Measurements from ENCODE around the gene IL10RB.

Gene IL10RB

DNA sequence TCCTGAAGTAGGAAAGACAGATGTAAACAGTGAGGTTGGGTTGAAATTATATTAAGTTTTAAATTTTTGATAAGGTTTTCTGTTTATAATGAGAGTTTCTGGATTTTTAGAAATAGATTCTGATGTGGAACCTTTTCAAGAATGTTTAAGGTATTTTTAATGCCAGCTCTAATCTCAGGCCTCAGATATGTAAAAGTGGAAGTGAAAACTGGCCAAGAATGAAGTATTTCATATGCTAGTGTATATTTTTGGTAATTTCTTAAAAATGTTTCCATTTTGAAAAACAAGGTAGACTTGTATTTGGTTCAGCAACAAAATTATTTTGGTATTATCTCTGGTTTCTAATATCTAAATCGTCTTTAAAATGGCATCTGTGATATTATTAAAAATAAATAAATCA is 73.0 kb downstream of the IL10RB start:
- TF ChIP-seq, protein P1, sequence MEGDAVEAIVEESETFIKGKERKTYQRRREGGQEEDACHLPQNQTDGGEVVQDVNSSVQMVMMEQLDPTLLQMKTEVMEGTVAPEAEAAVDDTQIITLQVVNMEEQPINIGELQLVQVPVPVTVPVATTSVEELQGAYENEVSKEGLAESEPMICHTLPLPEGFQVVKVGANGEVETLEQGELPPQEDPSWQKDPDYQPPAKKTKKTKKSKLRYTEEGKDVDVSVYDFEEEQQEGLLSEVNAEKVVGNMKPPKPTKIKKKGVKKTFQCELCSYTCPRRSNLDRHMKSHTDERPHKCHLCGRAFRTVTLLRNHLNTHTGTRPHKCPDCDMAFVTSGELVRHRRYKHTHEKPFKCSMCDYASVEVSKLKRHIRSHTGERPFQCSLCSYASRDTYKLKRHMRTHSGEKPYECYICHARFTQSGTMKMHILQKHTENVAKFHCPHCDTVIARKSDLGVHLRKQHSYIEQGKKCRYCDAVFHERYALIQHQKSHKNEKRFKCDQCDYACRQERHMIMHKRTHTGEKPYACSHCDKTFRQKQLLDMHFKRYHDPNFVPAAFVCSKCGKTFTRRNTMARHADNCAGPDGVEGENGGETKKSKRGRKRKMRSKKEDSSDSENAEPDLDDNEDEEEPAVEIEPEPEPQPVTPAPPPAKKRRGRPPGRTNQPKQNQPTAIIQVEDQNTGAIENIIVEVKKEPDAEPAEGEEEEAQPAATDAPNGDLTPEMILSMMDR (conservative IDR thresholded peaks at IDR 0.05), result no peak

DNA sequence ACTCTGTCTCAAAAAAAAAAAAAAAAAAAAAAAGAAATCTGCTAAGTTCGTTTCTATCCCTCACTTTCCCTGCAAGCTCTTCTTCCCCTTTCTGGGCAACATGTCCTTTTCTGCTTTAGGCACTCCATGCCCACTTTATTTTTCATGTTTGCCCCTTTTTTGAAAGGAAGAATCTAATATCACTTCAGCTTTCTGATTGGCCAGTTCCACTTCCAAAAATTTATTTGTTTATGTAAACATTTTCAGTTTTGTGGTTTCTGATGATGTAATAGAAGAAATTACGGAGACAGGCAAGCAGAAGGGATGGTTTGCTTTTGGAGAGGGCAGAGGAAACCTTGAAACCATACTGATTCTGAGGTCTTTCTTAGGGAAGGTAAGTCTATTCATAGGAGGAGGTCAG is 73.8 kb downstream of the IL10RB start:
- TF ChIP-seq, protein P1 (conservative IDR thresholded peaks at IDR 0.05), result no peak
- H3K27ac ChIP-seq, result no peak overlapping the region

More for the DNA sequence above, 73.0 kb downstream of the IL10RB start:
- no peak overlapping the region for H3K27ac ChIP-seq

DNA sequence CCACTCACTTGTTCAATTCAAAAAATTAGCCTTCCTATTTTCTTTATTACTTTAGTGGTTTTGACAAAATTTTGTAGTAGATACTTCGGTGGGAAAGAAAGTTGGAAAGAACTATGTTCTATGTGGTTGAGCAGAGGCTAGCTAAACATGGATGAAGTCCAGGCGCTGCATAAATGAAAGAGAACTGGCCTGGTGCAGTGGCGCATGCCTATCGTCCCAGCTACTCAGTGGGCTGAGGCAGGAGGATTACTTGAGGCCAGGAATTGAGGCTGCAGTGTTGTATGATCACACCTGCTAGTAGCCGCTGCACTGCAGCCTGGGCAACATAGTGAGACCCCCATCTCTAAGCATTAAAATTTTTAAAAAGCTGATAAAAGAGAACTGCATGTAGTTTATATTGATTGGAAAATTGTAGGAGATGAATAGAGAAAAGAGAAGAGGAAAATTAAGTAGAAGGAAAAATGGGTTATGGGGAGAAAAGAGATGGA is 79.6 kb downstream of the IL10RB start:
- TF ChIP-seq, protein P1 (conservative IDR thresholded peaks at IDR 0.05), result no peak

More for the DNA sequence above, 79.6 kb downstream of the IL10RB start:
- no peak overlapping the region for H3K27ac ChIP-seq

Measured in VCaP (cell line).